ENCODE measurements around the gene DIAPH2. TPM values are rescaled to one million over a fixed set of nuclear protein-coding genes. Genes with fewer than 3 reads are reported as not detected.

The DIAPH2 gene
- 3.3 to 4.8 TPM (median 4.5 TPM) in 5 replicates for total RNA-seq (2022; extraction: Qiagen RNA extraction)

DNA sequence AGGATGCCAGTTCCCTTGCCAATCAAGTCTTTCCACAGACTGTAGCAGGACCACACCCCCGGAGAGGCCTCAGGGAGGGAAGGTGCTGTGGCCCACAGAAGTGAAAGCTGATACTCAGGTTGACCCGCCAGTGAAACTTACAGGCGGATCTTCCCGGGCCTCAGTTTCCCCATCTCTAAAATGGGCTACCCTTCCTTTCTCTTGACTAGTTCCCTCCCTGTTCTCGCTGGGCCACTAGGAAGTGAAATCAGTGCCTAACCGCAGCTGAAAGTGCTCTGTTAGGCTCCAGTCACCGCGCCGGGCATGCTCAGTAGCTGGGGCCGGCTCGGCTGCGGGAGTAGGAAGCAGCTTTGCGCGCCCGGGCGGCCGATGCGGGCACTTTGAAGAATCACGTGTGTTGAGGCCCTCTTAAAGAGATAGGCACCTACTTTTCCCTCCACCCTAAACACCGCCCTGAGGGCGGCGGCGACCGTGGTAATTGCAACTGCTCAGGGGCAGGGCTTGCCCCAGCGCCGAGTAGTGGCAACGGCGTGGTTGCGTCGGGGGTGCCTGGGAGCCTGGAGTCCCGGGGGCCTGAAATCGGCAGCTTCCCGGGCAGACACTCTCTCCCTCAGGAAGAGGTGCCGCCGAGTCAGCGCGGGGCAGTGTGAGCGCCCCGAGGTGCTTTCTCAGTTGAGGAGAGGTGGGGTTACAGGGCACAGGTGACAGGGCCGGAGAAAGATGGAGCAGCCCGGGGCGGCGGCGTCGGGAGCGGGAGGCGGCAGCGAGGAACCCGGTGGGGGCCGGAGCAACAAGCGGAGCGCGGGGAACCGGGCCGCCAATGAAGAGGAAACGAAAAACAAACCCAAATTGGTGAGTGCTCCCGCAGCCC is at the start of gene DIAPH2:
DIAPH2 (plus strand) TSS at position 504 of the 871 bp plus-strand sequence.

DNA sequence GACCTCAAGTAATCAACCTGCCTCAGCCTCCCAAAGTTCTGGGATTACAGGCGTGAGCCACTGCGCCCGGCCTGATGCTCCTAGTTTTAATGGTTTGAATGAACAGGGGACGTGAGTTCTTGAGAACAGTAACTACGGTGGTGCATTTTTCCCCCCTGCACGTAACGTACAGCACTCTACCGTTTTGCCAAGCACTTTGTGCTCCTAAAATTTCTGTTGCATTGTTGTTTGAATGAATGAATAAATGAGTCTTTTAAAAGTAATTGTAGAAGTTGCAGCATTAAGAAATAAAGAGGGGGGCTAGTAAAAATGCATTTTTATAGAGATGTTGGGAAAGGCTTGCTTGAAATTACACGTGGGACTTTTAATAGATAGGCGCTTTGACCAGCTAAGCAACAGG is 199.0 kb downstream of the DIAPH2 start, which contains the start of gene RPA4:
RPA4 (plus strand) TSS at position 301 of the 400 bp plus-strand sequence. CDS start 403 bp downstream, outside the sequence.

Other genes starting within 250 kb of the DIAPH2 start
- gene RPA4, start 199.1 kb downstream of the DIAPH2 start, total RNA-seq (2022; extraction: Qiagen RNA extraction): 0.18 to 0.33 TPM (median 0.28 TPM) in 5 replicates